ENCODE measurements around the gene UFSP1. TPM values are rescaled to one million over a fixed set of nuclear protein-coding genes. Genes with fewer than 3 reads are reported as not detected.

The UFSP1 gene
- total and polyA plus RNA-seq, 10 of the 15 experiments (the other 5 are each of a cell fraction or from before 2014, with no cell fraction given): 0.14 to 10.6 (median 2.8) TPM

GRCh38 chr7:100874577-100875355 is 14.7 kb downstream of the UFSP1 start, which contains the start of gene SRRT (continued):
- TF ChIP-seq SMAD1 (IDR thresholded peaks at IDR 0.05; ENCODE audit: low read depth, partially characterized antibody) (peak; percentile 31), BHLHE40 (IDR thresholded peaks at IDR 0.05; ENCODE audit: borderline replicate concordance in 1 of 2, low read depth in 2 of 2, low read length in 1 of 2) (peak in 1 of 2 experiments; percentile 51; a peak in 1 of 4 replicates), IKZF1 (conservative IDR thresholded peaks at IDR 0.05) (peak; percentile 89), E4F1 (IDR thresholded peaks at IDR 0.05; ENCODE audit: borderline replicate concordance, partially characterized antibody) (peak; percentile 64), SMC3 (IDR thresholded peaks at IDR 0.05; ENCODE audit: borderline replicate concordance, low read length) (no peak), ASH2L (IDR thresholded peaks at IDR 0.05; ENCODE audit: borderline replicate concordance, low read depth) (no peak), REST (IDR thresholded peaks at IDR 0.05; ENCODE audit: low read depth, low read length) (peak; percentile 43; the same call in 1 of the 2 replicates), TCF7 (IDR thresholded peaks at IDR 0.05; ENCODE audit: borderline replicate concordance) (no peak), E2F4 (IDR thresholded peaks at IDR 0.05; ENCODE audit: low read depth, low read length) (peak; percentile 40), HDGF (IDR thresholded peaks at IDR 0.05) (peak; percentile 92), IRF4 (IDR thresholded peaks at IDR 0.05; ENCODE audit: low read depth, low read length) (no peak), MEF2B (IDR thresholded peaks at IDR 0.05; ENCODE audit: partially characterized antibody, poor library complexity, severe bottlenecking) (no peak), FOXK2 (IDR thresholded peaks at IDR 0.05) (no peak; the same call in none of the 2 replicates), HCFC1 (IDR thresholded peaks at IDR 0.05; ENCODE audit: low read length) (peak; percentile 74), FOXM1 (IDR thresholded peaks at IDR 0.05; ENCODE audit: low read depth, low read length) (no peak), TBL1XR1 (IDR thresholded peaks at IDR 0.05; ENCODE audit: low read depth, low read length) (no peak; the same call in 1 of the 2 replicates), TCF12 (IDR thresholded peaks at IDR 0.05; ENCODE audit: low read depth, low read length) (0 out of 2 replicates have a peak, but pooled peaks have one; percentile 45), NKRF (conservative IDR thresholded peaks at IDR 0.05) (no peak; the same call in 1 of the 2 replicates), TARDBP (IDR thresholded peaks at IDR 0.05; ENCODE audit: borderline replicate concordance) (peak; percentile 14; the same call in 1 of the 2 replicates), SRF (IDR thresholded peaks at IDR 0.05; ENCODE audit: low read depth in 2 of 2, low read length in 2 of 2) (peak; percentile 64 to 90)
